Peyer's patch (tissue), 4 donors: ENCODE data around the gene CYP21A2.

Experiments used
- POLR2A ChIP-seq, 2 donors: fragments of 450-650 bp; IDR thresholded peaks; one replicate each; pipeline ENCODE4 v1.5.1; 2017; ENCODE audit warnings: antibody characterized with exemption in 2 of 2, mild to moderate bottlenecking in 2 of 2, moderate library complexity in 2 of 2
- TF ChIP-seq, protein P1 (sequence below), 6 experiments: fragments of 450-650 bp in 4 of 6; fragments of 200-600 bp in 2 of 6; sonication (generic) in 1 of 6; IDR thresholded peaks; one replicate each; pipeline ENCODE4 v1.5.1; 2017 to 2019; ENCODE audit warnings: antibody characterized with exemption in 6 of 6, mild to moderate bottlenecking in 3 of 6, moderate library complexity in 1 of 6

GRCh38 chr6:32069878-32070515 is 31.8 kb downstream of the CYP21A2 start:
- TF ChIP-seq POLR2A (IDR thresholded peaks at IDR 0.05): no peak
- TF ChIP-seq, protein P1, sequence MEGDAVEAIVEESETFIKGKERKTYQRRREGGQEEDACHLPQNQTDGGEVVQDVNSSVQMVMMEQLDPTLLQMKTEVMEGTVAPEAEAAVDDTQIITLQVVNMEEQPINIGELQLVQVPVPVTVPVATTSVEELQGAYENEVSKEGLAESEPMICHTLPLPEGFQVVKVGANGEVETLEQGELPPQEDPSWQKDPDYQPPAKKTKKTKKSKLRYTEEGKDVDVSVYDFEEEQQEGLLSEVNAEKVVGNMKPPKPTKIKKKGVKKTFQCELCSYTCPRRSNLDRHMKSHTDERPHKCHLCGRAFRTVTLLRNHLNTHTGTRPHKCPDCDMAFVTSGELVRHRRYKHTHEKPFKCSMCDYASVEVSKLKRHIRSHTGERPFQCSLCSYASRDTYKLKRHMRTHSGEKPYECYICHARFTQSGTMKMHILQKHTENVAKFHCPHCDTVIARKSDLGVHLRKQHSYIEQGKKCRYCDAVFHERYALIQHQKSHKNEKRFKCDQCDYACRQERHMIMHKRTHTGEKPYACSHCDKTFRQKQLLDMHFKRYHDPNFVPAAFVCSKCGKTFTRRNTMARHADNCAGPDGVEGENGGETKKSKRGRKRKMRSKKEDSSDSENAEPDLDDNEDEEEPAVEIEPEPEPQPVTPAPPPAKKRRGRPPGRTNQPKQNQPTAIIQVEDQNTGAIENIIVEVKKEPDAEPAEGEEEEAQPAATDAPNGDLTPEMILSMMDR (IDR thresholded peaks at IDR 0.05): no peak
